ENCODE data around the gene ST7. TPM values are rescaled to one million over a fixed set of nuclear protein-coding genes. Genes with fewer than 3 reads are reported as not detected.

The ST7 gene
- total and polyA plus RNA-seq, 2 of the 8 experiments (the other 6 are each of a cell fraction or from before 2014, with no cell fraction given) = 16.3 to 18.0 TPM

DNA sequence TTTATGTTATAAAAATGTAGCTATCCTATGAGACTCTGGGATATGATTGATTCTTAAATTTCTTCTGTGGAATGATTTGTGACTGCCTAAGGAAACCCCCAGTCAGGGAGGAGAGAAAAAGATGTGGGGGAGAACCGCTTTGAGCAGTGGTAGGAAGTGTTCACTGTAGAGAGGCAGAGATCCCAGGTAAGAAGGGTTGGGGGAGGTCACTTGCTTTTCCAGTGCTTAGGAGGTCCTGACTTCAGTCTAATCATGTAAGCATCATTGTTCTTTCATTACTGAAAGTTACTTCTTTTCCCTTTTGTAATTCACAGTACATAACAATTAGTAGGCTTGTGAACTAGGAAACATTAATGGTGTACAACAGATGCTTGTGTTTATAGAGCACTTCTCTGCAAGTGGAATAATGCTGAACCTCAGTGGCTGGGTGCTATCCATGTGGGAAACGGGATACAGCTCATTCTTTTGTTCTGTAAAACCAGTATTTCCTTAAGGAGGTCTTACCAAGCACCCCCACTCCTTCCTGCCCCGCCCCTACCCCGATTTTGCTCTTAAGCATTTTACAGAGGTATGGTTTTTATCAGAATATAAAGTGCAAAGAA lies 165.4 kb downstream of the ST7 start:
- H3K79me2 ChIP-seq (ENCODE audit: control insufficient read depth in 1 of 2, insufficient read depth in 2 of 2, low read length in 2 of 2) = no peaks in the 10 kb centered on the region
- peak overlapping the region in 3 of 4 experiments; percentile 4 to 43 (median 17); a peak in 3 of 8 replicates for H3K4me3 ChIP-seq (ENCODE audit: extremely low read depth in 1 of 4, insufficient read depth in 2 of 4, low read depth in 3 of 4, low read length in 4 of 4)
- H2AFZ ChIP-seq (ENCODE audit: low read length) = peak overlapping the region; percentile 48; the same call in 1 of the 2 replicates
- no peak overlapping the region for H2AK5ac ChIP-seq (ENCODE audit: low read depth, low read length)
- whole genome bisulfite sequencing, 2 experiments (ENCODE audit: extremely low coverage in 1 of 2, insufficient coverage in 1 of 2, insufficient read length in 1 of 2, insufficient replicate concordance in 2 of 2, low coverage in 1 of 2, low lambda C conversion rate in 2 of 2, missing lambda C conversion rate in 1 of 2) = 17% methylated on average over 4 of the region's 4 CpGs; no CpG with 5 or more reads in 1 of the 2 experiments
- no peak overlapping the region for H3K9ac ChIP-seq (replicated peaks in 1 of 4; ENCODE audit: extremely low read depth in 1 of 4, low read depth in 3 of 4, low read length in 3 of 4)
- H3K27ac ChIP-seq (ENCODE audit: low read depth, low read length) = no peak overlapping the region
- H2BK12ac ChIP-seq (ENCODE audit: low read depth, low read length) = no peak overlapping the region
- CTCF ChIA-PET (ENCODE audit: partially characterized antibody) = interaction anchor here (0.6 to 13.4 kb wide), 26 partner anchors 9 to 261 kb away, joined by 3 to 168 read pairs (median 3); no protein-coding TSS in a partner anchor
- peak overlapping the region; percentile 20 to 55; a peak in 3 of 4 replicates for H3K4me2 ChIP-seq (ENCODE audit: insufficient read depth in 1 of 2, low read depth in 2 of 2, low read length in 2 of 2)
- no peaks in the 10 kb centered on the region for H4K20me1 ChIP-seq (replicated peaks in 1 of 2; ENCODE audit: control insufficient read depth in 1 of 2, insufficient read depth in 2 of 2, low read length in 2 of 2)
- H3K23ac ChIP-seq (ENCODE audit: insufficient read length) = no peak overlapping the region
- no peak overlapping the region for H3K4ac ChIP-seq (replicated peaks; ENCODE audit: insufficient read length, low read depth, low read length)
- H4K91ac ChIP-seq (replicated peaks; ENCODE audit: insufficient read length, low read length) = no peak overlapping the region
- no peak overlapping the region for H2BK5ac ChIP-seq (ENCODE audit: low read depth, low read length)
- POLR2A ChIA-PET (ENCODE audit: partially characterized antibody) = interaction anchor here (0.6 to 1.0 kb wide), 3 partner anchors 18 to 146 kb away, joined by 3 read pairs; no protein-coding TSS in a partner anchor
- no peak overlapping the region for H3K56ac ChIP-seq (replicated peaks; ENCODE audit: insufficient read length, low read depth, low read length)
- no peak overlapping the region for H2BK120ac ChIP-seq (replicated peaks; ENCODE audit: low read depth, low read length)
- TF ChIP-seq RBBP5 (IDR thresholded peaks at IDR 0.05; ENCODE audit: borderline replicate concordance, low read depth, low read length) = peak; percentile 88; the same call in 1 of the 2 replicates
- TF ChIP-seq HDAC2 (IDR thresholded peaks at IDR 0.05; ENCODE audit: borderline replicate concordance in 1 of 2, low read depth in 2 of 2, low read length in 2 of 2) = no peak
- TF ChIP-seq ASH2L (IDR thresholded peaks at IDR 0.05; ENCODE audit: low read length) = peak; percentile 91
- no peak overlapping the region for H2BK15ac ChIP-seq (ENCODE audit: low read length)
- no peak overlapping the region for H3K14ac ChIP-seq (ENCODE audit: insufficient read length)
- H3K4me1 ChIP-seq (replicated peaks in 1 of 4; ENCODE audit: control insufficient read depth in 3 of 4, insufficient read depth in 4 of 4, low read length in 3 of 4) = peaks cover 0 to 5% (median 2%) of the 10 kb centered on the region in 4 experiments; a peak in 2 of 7 replicates
- H3K36me3 ChIP-seq (ENCODE audit: control insufficient read depth in 2 of 4, insufficient read depth in 4 of 4, low read length in 3 of 4) = no peaks in the 10 kb centered on the region
- DNase-seq (ENCODE audit: low read depth in 1 of 2, low spot score in 2 of 2) (peak in 1 of 2 experiments; percentile 10), FAIRE-seq (peak; percentile 62)
- H3K9me3 ChIP-seq (ENCODE audit: insufficient read depth in 2 of 2, low read depth in 1 of 2, low read length in 1 of 2) = no peaks in the 10 kb centered on the region
- H3K23me2 ChIP-seq (ENCODE audit: low read depth, low read length) = no peaks in the 10 kb centered on the region
- H3K18ac ChIP-seq (ENCODE audit: extremely low read depth, low read length) = no peak overlapping the region
- no peaks in the 10 kb centered on the region for H3K27me3 ChIP-seq (replicated peaks in 1 of 4; ENCODE audit: control insufficient read depth in 3 of 4, extremely low read depth in 1 of 4, insufficient read depth in 3 of 4, low read length in 3 of 4)
- H4K8ac ChIP-seq (ENCODE audit: extremely low read depth, insufficient read depth, low read length) = no peak overlapping the region
- no peaks in the 10 kb centered on the region for H3K79me1 ChIP-seq (ENCODE audit: low read depth, low read length)
- no peak overlapping the region for H4K5ac ChIP-seq (ENCODE audit: insufficient read length, low read depth, low read length)
- no peak overlapping the region for H2BK20ac ChIP-seq (ENCODE audit: low read length)

All from H1 (cell line).